HepG2 (cell line): ENCODE measurements around the gene FDXR. TPM values are rescaled to one million over a fixed set of nuclear protein-coding genes. Genes with fewer than 3 reads are reported as not detected.

Experiments
- ATF5 ChIP-seq: sonication (generic); formaldehyde crosslinking; IDR thresholded peaks from 2 replicates; pipeline ENCODE4 v1.4.0; 2020; ENCODE audit warnings: mild to moderate bottlenecking, low read depth, missing genetic modification reagents
- BCL3 ChIP-seq: sonication (generic); formaldehyde crosslinking; IDR thresholded peaks from 2 replicates; pipeline ENCODE4 v1.5.1; 2020; ENCODE audit warnings: mild to moderate bottlenecking, missing genetic modification reagents, moderate library complexity
- DNMT1 ChIP-seq: sonication (generic); formaldehyde crosslinking; IDR thresholded peaks from 2 replicates; pipeline ENCODE4 v1.5.1; 2020; ENCODE audit warnings: mild to moderate bottlenecking, missing genetic modification reagents
- DPF2 ChIP-seq: sonication (generic); formaldehyde crosslinking; IDR thresholded peaks from 2 replicates; pipeline ENCODE4 v1.4.0; 2020; ENCODE audit warnings: mild to moderate bottlenecking, low read depth, missing genetic modification reagents, borderline replicate concordance
- GABPB1 ChIP-seq: IDR thresholded peaks from 2 replicates; pipeline ENCODE4 v1.6.1; 2016; ENCODE audit warnings: mild to moderate bottlenecking, missing genetic modification reagents, moderate library complexity, missing compliant biosample characterization
- HOXA3 ChIP-seq: sonication (generic); formaldehyde crosslinking; IDR thresholded peaks from 2 replicates; pipeline ENCODE4 v1.5.0; 2020; ENCODE audit warnings: missing genetic modification reagents
- HOXA7 ChIP-seq: sonication (generic); formaldehyde crosslinking; IDR thresholded peaks from 2 replicates; pipeline ENCODE4 v1.8.1; 2022; ENCODE audit warnings: mild to moderate bottlenecking, missing genetic modification reagents, moderate library complexity
- IKZF1 ChIP-seq: fragments of 450-650 bp; IDR thresholded peaks from 2 replicates; pipeline ENCODE4 v1.7.1; 2016
- IKZF4 ChIP-seq: sonication (generic); formaldehyde crosslinking; IDR thresholded peaks from 2 replicates; pipeline ENCODE4 v1.5.1; 2020; ENCODE audit warnings: borderline replicate concordance, mild to moderate bottlenecking, low read depth, missing genetic modification reagents; ENCODE audit errors: not compliant biosample characterization
- KLF6 ChIP-seq: IDR thresholded peaks from 2 replicates; pipeline ENCODE4 v1.8.0; 2016; ENCODE audit warnings: missing biosample characterization, missing genetic modification reagents
- MED13 ChIP-seq: sonication (generic); formaldehyde crosslinking; IDR thresholded peaks from 2 replicates; pipeline ENCODE4 v1.5.0; 2020; ENCODE audit warnings: missing genetic modification reagents
- NRL ChIP-seq: sonication (generic); formaldehyde crosslinking; IDR thresholded peaks from 2 replicates; pipeline ENCODE4 v1.5.0; 2020; ENCODE audit warnings: missing genetic modification reagents, mild to moderate bottlenecking, moderate library complexity, borderline replicate concordance
- RNF2 ChIP-seq: fragments of 450-650 bp; conservative IDR thresholded peaks from 2 replicates; pipeline ENCODE4 v1.6.1; 2016; ENCODE audit warnings: low read depth
- RXRB ChIP-seq: IDR thresholded peaks from 2 replicates; pipeline ENCODE4 v1.6.1; 2016; ENCODE audit warnings: borderline replicate concordance, missing genetic modification reagents, missing compliant biosample characterization
- SMAD9 ChIP-seq: sonication (generic); formaldehyde crosslinking; IDR thresholded peaks from 2 replicates; pipeline ENCODE4 v1.5.1; 2020; ENCODE audit warnings: mild to moderate bottlenecking, missing genetic modification reagents
- SP1 ChIP-seq, 2 experiments: fragments of 450-650 bp in 1 of 2; sonication (generic) in 1 of 2; formaldehyde crosslinking in 1 of 2; IDR thresholded peaks; 2 replicates each; pipeline versions ENCODE4 v1.4.0 to v1.6.1; 2016 to 2020; ENCODE audit warnings: missing genetic modification reagents in 1 of 2
- SP2 ChIP-seq: sonication (generic); formaldehyde crosslinking; IDR thresholded peaks from 2 replicates; pipeline ENCODE4 v1.5.1; 2020; ENCODE audit warnings: mild to moderate bottlenecking, missing genetic modification reagents
- ZNF350 ChIP-seq: sonication (generic); formaldehyde crosslinking; IDR thresholded peaks from 2 replicates; pipeline ENCODE4 v1.4.0; 2020; ENCODE audit warnings: mild to moderate bottlenecking, low read depth, missing genetic modification reagents, borderline replicate concordance
- ZNF598 ChIP-seq: sonication (generic); formaldehyde crosslinking; IDR thresholded peaks from 2 replicates; pipeline ENCODE4 v1.5.1; 2020; ENCODE audit warnings: mild to moderate bottlenecking, missing genetic modification reagents, borderline replicate concordance
- ZNF883 ChIP-seq: sonication (generic); formaldehyde crosslinking; IDR thresholded peaks from 2 replicates; pipeline ENCODE4 v1.5.1; 2020; ENCODE audit warnings: mild to moderate bottlenecking, missing genetic modification reagents; ENCODE audit errors: not compliant biosample characterization
- ZSCAN9 ChIP-seq: IDR thresholded peaks from 2 replicates; pipeline ENCODE4 v1.6.1; 2016; ENCODE audit warnings: borderline replicate concordance
- ZZZ3 ChIP-seq: sonication (generic); formaldehyde crosslinking; IDR thresholded peaks from 2 replicates; pipeline ENCODE4 v1.4.0; 2020; ENCODE audit warnings: missing genetic modification reagents, mild to moderate bottlenecking, borderline replicate concordance
- polyA plus RNA-seq, 8 experiments: library from polyadenylated mRNA; depleted of rRNA in 3 of 8; stranded (reverse) in 7 of 8; unstranded in 1 of 8; fragments of >200 nt; fragmentation: Illumina TruSeq in 4 of 8; extraction: Trizol in 4 of 8; gene quantifications; 2 replicates each; pipeline versions ENCODE4 v1.2.1 to v1.2.3, GENCODE V29; 2011 to 2016; ENCODE audit warnings: low read depth in 4 of 8, missing spikeins in 1 of 8, mixed read lengths in 1 of 8; ENCODE audit not compliant: insufficient read depth in 1 of 8
- total RNA-seq, 5 experiments: library from RNA; depleted of rRNA; stranded (reverse); fragments of >200 nt; fragmentation: Illumina TruSeq; extraction: Trizol; gene quantifications; 2 replicates each; pipeline ENCODE4 v1.2.3, GENCODE V29; 2016; ENCODE audit warnings: low read depth in 1 of 5
- TF ChIP-seq, protein P1 (sequence below), 2 experiments: IDR thresholded peaks; 2 replicates each; pipeline ENCODE4 v1.6.1; 2011 to 2012; ENCODE audit warnings: low read length in 2 of 2, borderline replicate concordance in 1 of 2, low read depth in 1 of 2, mild to moderate bottlenecking in 1 of 2, moderate library complexity in 1 of 2
- TF ChIP-seq, protein P2 (sequence below): IDR thresholded peaks from 2 replicates; pipeline ENCODE4 v1.6.1; 2012; ENCODE audit warnings: inconsistent platforms

FDXR gene
- total and polyA plus RNA-seq, 2 of the 13 experiments (the other 11 are each of a cell fraction or from before 2014, with no cell fraction given): 23.4 to 116 TPM

- TF ChIP-seq BCL3 (CRISPR knock-in tag) (0 out of 2 replicates have a peak, but pooled peaks have one; percentile 56), ZSCAN9 (CRISPR knock-in tag) (no peak), HOXA3 (CRISPR knock-in tag) (peak; percentile 48; the same call in 1 of the 2 replicates), NRL (CRISPR knock-in tag) (peak; percentile 38; the same call in 1 of the 2 replicates), GABPB1 (CRISPR knock-in tag) (peak; percentile 61), HOXA7 (no peak), ZZZ3 (CRISPR knock-in tag) (no peak), ZNF598 (CRISPR knock-in tag) (0 out of 2 replicates have a peak, but pooled peaks have one; percentile 59), RNF2 (0 out of 2 replicates have a peak, but pooled peaks have one; percentile 46), IKZF1 (no peak), ZNF350 (CRISPR knock-in tag) (peak; percentile 14; the same call in 1 of the 2 replicates), DNMT1 (CRISPR knock-in tag) (peak; percentile 55; the same call in 1 of the 2 replicates), RXRB (0 out of 2 replicates have a peak, but pooled peaks have one; percentile 9), SMAD9 (CRISPR knock-in tag) (no peak), ZNF883 (CRISPR knock-in tag) (peak; percentile 68), IKZF4 (CRISPR knock-in tag) (peak; percentile 50), ATF5 (CRISPR knock-in tag) (no peak), KLF6 (CRISPR knock-in tag) (no peak), DPF2 (CRISPR knock-in tag) (no peak), SP2 (no peak), SP1 (IDR thresholded peaks at IDR 0.05) (no peak), SP1 (CRISPR knock-in tag; IDR thresholded peaks at IDR 0.05) (peak; percentile 54; the same call in 1 of the 2 replicates), MED13 (CRISPR knock-in tag) (0 out of 2 replicates have a peak, but pooled peaks have one; percentile 3)
- TF ChIP-seq, protein P1, sequence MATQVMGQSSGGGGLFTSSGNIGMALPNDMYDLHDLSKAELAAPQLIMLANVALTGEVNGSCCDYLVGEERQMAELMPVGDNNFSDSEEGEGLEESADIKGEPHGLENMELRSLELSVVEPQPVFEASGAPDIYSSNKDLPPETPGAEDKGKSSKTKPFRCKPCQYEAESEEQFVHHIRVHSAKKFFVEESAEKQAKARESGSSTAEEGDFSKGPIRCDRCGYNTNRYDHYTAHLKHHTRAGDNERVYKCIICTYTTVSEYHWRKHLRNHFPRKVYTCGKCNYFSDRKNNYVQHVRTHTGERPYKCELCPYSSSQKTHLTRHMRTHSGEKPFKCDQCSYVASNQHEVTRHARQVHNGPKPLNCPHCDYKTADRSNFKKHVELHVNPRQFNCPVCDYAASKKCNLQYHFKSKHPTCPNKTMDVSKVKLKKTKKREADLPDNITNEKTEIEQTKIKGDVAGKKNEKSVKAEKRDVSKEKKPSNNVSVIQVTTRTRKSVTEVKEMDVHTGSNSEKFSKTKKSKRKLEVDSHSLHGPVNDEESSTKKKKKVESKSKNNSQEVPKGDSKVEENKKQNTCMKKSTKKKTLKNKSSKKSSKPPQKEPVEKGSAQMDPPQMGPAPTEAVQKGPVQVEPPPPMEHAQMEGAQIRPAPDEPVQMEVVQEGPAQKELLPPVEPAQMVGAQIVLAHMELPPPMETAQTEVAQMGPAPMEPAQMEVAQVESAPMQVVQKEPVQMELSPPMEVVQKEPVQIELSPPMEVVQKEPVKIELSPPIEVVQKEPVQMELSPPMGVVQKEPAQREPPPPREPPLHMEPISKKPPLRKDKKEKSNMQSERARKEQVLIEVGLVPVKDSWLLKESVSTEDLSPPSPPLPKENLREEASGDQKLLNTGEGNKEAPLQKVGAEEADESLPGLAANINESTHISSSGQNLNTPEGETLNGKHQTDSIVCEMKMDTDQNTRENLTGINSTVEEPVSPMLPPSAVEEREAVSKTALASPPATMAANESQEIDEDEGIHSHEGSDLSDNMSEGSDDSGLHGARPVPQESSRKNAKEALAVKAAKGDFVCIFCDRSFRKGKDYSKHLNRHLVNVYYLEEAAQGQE (IDR thresholded peaks at IDR 0.05; ENCODE audit: borderline replicate concordance in 1 of 2, low read depth in 1 of 2, low read length in 2 of 2): peak; percentile 59 to 88
- TF ChIP-seq, protein P2, sequence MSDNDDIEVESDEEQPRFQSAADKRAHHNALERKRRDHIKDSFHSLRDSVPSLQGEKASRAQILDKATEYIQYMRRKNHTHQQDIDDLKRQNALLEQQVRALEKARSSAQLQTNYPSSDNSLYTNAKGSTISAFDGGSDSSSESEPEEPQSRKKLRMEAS: peak; percentile 79
Observed at GRCh38 chr17:74852237-74853047, 20.4 kb downstream of the FDXR start (continued).
